Measurements from ENCODE around the gene CDH23.

DNA sequence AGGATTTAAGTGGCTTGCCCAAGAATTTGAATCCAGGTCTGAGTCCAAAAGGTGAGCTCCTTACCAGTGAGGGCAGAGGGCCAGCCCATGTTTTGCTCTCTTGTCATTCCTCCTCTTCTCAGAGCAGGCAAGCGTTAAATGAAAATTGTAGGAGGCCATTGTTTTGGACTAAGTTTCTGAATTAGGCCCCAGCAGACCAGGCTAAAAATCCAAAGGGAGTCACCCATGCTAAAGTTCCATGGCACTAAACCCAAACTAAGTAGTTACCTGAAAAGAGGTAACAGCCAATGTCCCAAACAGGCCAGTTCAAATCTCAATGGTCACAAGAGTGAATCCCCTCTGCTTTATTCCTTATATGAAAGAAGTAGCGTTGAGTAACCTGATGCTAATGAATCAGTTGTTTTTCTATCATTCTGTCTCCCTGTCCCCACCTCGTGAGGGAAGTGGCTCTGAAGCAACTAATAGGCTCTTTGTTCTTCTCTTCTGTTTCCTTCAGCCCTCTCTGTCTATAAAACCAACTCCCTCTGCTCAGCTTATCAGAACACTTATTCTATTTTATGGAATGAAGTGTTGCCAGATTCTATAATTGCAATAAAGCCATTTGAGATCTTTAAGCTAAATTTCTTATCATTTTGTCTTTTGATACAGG, 17.5 kb upstream of the CDH23 start:
- no peak for TF ChIP-seq GATA3 (IDR thresholded peaks at IDR 0.05; ENCODE audit: low read depth, low read length)
- TF ChIP-seq GATA2 (IDR thresholded peaks at IDR 0.05; ENCODE audit: low read depth, low read length): no peak

All from SH-SY5Y (cell line).